ENCODE data around the gene SPATA3. TPM values are rescaled to one million over a fixed set of nuclear protein-coding genes. Genes with fewer than 3 reads are reported as not detected.

SPATA3 gene
- total RNA-seq, 1 donor from 2014 or later, result not detected

GRCh38 chr2:231050018-231050901 is 54.3 kb downstream of the SPATA3 start:
- DNase-seq (ENCODE audit: low spot score), result no peak
- TF ChIP-seq CTCF (IDR thresholded peaks at IDR 0.05), result no peak
- H3K4me3 Mint-ChIP-seq (ENCODE audit: unreplicated experiment), result no peak overlapping the region
- peaks cover 13% of the 10 kb centered on the region for H3K4me1 Mint-ChIP-seq (ENCODE audit: low read depth)
- no peak overlapping the region for H3K27ac Mint-ChIP-seq (ENCODE audit: unreplicated experiment)
- H3K36me3 Mint-ChIP-seq (ENCODE audit: low read depth), result no peaks in the 10 kb centered on the region
- peaks cover 18% of the 10 kb centered on the region for H3K27me3 Mint-ChIP-seq (ENCODE audit: low read depth)
- no peaks in the 10 kb centered on the region for H3K9me3 Mint-ChIP-seq (ENCODE audit: low read depth)

- DNase-seq (ENCODE audit: low spot score), result no peak
- H3K9me3 Mint-ChIP-seq (ENCODE audit: low read depth), result no peaks in the 10 kb centered on the region
- no peaks in the 10 kb centered on the region for H3K36me3 Mint-ChIP-seq (ENCODE audit: low read depth)
- H3K4me1 Mint-ChIP-seq (ENCODE audit: low read depth), result peaks cover 13% of the 10 kb centered on the region
- H3K27me3 Mint-ChIP-seq (ENCODE audit: low read depth), result peaks cover 18% of the 10 kb centered on the region
- H3K27ac Mint-ChIP-seq (ENCODE audit: unreplicated experiment), result no peak overlapping the region
- no peak for TF ChIP-seq CTCF (IDR thresholded peaks at IDR 0.05)
- no peak overlapping the region for H3K4me3 Mint-ChIP-seq (ENCODE audit: unreplicated experiment)
These were observed 55.2 kb downstream of the SPATA3 start for GRCh38 chr2:231051116-231051515.

GRCh38 chr2:231052494-231053451 is 56.9 kb downstream of the SPATA3 start:
- no peak for DNase-seq (ENCODE audit: low spot score)
- TF ChIP-seq CTCF (IDR thresholded peaks at IDR 0.05), result peak; percentile 98
- H3K4me1 Mint-ChIP-seq (ENCODE audit: low read depth), result peaks cover 16% of the 10 kb centered on the region
- no peaks in the 10 kb centered on the region for H3K9me3 Mint-ChIP-seq (ENCODE audit: low read depth)
- H3K27me3 Mint-ChIP-seq (ENCODE audit: low read depth), result peaks cover 12% of the 10 kb centered on the region
- peak overlapping the region; percentile 49 for H3K27ac Mint-ChIP-seq (ENCODE audit: unreplicated experiment)
- H3K4me3 Mint-ChIP-seq (ENCODE audit: unreplicated experiment), result peak overlapping the region; percentile 81
- H3K36me3 Mint-ChIP-seq (ENCODE audit: low read depth), result no peaks in the 10 kb centered on the region

- H3K36me3 Mint-ChIP-seq (ENCODE audit: low read depth), result no peaks in the 10 kb centered on the region
- no peak overlapping the region for H3K4me3 Mint-ChIP-seq (ENCODE audit: unreplicated experiment)
- H3K27ac Mint-ChIP-seq (ENCODE audit: unreplicated experiment), result no peak overlapping the region
- H3K4me1 Mint-ChIP-seq (ENCODE audit: low read depth), result peaks cover 27% of the 10 kb centered on the region
- DNase-seq (ENCODE audit: low spot score), result no peak
- TF ChIP-seq CTCF (IDR thresholded peaks at IDR 0.05), result no peak
- peaks cover 9% of the 10 kb centered on the region for H3K27me3 Mint-ChIP-seq (ENCODE audit: low read depth)
- no peaks in the 10 kb centered on the region for H3K9me3 Mint-ChIP-seq (ENCODE audit: low read depth)
These were observed 57.9 kb downstream of the SPATA3 start for GRCh38 chr2:231053846-231054245.
